ENCODE results near the gene COX7A2L. TPM values are rescaled to one million over a fixed set of nuclear protein-coding genes. Genes with fewer than 3 reads are reported as not detected.

Gene COX7A2L
- total RNA-seq, 1 donor from 2014 or later = 85.7 TPM

- no peak for DNase-seq (ENCODE audit: low spot score, unreplicated experiment)
- peak overlapping the region; percentile 37 for H3K27ac Mint-ChIP-seq
- TF ChIP-seq CTCF (IDR thresholded peaks at IDR 0.05; ENCODE audit: unreplicated experiment) = no peak
- peaks cover 28% of the 10 kb centered on the region for H3K4me1 Mint-ChIP-seq (ENCODE audit: low read depth)
- peaks cover 2% of the 10 kb centered on the region for H3K27me3 Mint-ChIP-seq
- no peak overlapping the region for H3K4me3 Mint-ChIP-seq (ENCODE audit: low read depth)
- no peaks in the 10 kb centered on the region for H3K9me3 Mint-ChIP-seq (ENCODE audit: low read depth)
- no peaks in the 10 kb centered on the region for H3K36me3 Mint-ChIP-seq (ENCODE audit: insufficient read depth)
These were observed 3.6 kb upstream of the COX7A2L start for GRCh38 chr2:42364658-42365057.

- no peak for TF ChIP-seq CTCF (IDR thresholded peaks at IDR 0.05; ENCODE audit: unreplicated experiment)
- DNase-seq (ENCODE audit: low spot score, unreplicated experiment) = no peak
- H3K36me3 Mint-ChIP-seq (ENCODE audit: insufficient read depth) = no peaks in the 10 kb centered on the region
- H3K4me1 Mint-ChIP-seq (ENCODE audit: low read depth) = peaks cover 25% of the 10 kb centered on the region
- H3K4me3 Mint-ChIP-seq (ENCODE audit: low read depth) = no peak overlapping the region
- H3K27ac Mint-ChIP-seq = peak overlapping the region; percentile 56
- H3K9me3 Mint-ChIP-seq (ENCODE audit: low read depth) = no peaks in the 10 kb centered on the region
- H3K27me3 Mint-ChIP-seq = peaks cover 2% of the 10 kb centered on the region
These were observed 2.4 kb upstream of the COX7A2L start for GRCh38 chr2:42363413-42363812.

GRCh38 chr2:42361728-42362283 lies 789 bp upstream of the COX7A2L start:
- Mint-ChIP-seq H3K27me3 (no peaks in the 10 kb centered on the region), H3K4me1 (ENCODE audit: low read depth) (peaks cover 25% of the 10 kb centered on the region), H3K4me3 (ENCODE audit: low read depth) (peak overlapping the region; percentile 96), H3K36me3 (ENCODE audit: insufficient read depth) (no peaks in the 10 kb centered on the region), H3K27ac (peak overlapping the region; percentile 100), H3K9me3 (ENCODE audit: low read depth) (no peaks in the 10 kb centered on the region)
- DNase-seq (ENCODE audit: low spot score, unreplicated experiment) = no peak
- TF ChIP-seq CTCF (IDR thresholded peaks at IDR 0.05; ENCODE audit: unreplicated experiment) = no peak

GRCh38 chr2:42360493-42360889 lies 526 bp downstream of the COX7A2L start:
- Mint-ChIP-seq H3K27me3 (no peaks in the 10 kb centered on the region), H3K4me3 (ENCODE audit: low read depth) (peak overlapping the region; percentile 96), H3K36me3 (ENCODE audit: insufficient read depth) (no peaks in the 10 kb centered on the region), H3K27ac (peak overlapping the region; percentile 100), H3K4me1 (ENCODE audit: low read depth) (peaks cover 25% of the 10 kb centered on the region), H3K9me3 (ENCODE audit: low read depth) (no peaks in the 10 kb centered on the region)
- no peak for DNase-seq (ENCODE audit: low spot score, unreplicated experiment)
- no peak for TF ChIP-seq CTCF (IDR thresholded peaks at IDR 0.05; ENCODE audit: unreplicated experiment)

- Mint-ChIP-seq H3K27ac (peak overlapping the region; percentile 100), H3K4me1 (ENCODE audit: low read depth) (peaks cover 27% of the 10 kb centered on the region), H3K27me3 (no peaks in the 10 kb centered on the region), H3K4me3 (ENCODE audit: low read depth) (peak overlapping the region; percentile 96), H3K36me3 (ENCODE audit: insufficient read depth) (no peaks in the 10 kb centered on the region), H3K9me3 (ENCODE audit: low read depth) (no peaks in the 10 kb centered on the region)
- no peak for TF ChIP-seq CTCF (IDR thresholded peaks at IDR 0.05; ENCODE audit: unreplicated experiment)
- no peak for DNase-seq (ENCODE audit: low spot score, unreplicated experiment)
These were observed 993 bp downstream of the COX7A2L start for GRCh38 chr2:42359965-42360483.

Measured in progenitor cell of endocrine pancreas (in vitro differentiated cells).